PC-3 (cell line): ENCODE measurements around the gene ICAM2.

ENCODE experiments used
- EZH2 ChIP-seq: fragments of 300-600 bp; sonication (generic); IDR thresholded peaks from one replicate; pipeline ENCODE4 v1.6.1; 2017; ENCODE audit warnings: antibody characterized with exemption, mild to moderate bottlenecking, low read length; ENCODE audit not compliant: unreplicated experiment
- EZH2phosphoT487 ChIP-seq: fragments of 300-600 bp; sonication (generic); IDR thresholded peaks from 2 replicates; pipeline ENCODE4 v1.6.1; 2018; ENCODE audit warnings: mild to moderate bottlenecking, antibody characterized with exemption, low read length, borderline replicate concordance
- TF ChIP-seq, protein P1 (sequence below): fragments of 300-600 bp; sonication (generic); conservative IDR thresholded peaks from 2 replicates; pipeline ENCODE4 v1.5.1; 2017; ENCODE audit warnings: antibody characterized with exemption, low read depth, mild to moderate bottlenecking, low read length

DNA sequence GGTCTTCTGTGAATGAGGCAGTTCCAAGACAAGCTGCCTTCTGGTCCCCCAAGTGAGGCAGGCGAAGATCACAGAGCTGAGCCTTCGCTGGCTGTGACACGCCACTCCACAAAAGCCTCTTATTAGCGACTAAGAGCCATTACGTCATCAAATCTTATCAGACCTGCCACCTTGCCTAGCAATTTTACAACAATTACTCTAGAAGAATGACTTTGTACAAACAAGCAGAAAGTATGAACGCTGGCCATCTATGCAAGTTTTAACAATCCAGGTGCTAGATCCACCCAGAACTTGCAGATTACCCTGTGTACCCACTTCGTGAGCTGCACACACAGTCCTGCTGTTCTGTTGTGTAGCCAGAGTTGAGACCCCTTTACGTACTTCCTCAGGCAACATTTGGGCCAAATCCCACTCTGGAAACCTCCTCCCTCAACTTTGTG, 3.8 kb upstream of the ICAM2 start:
- TF ChIP-seq, protein P1, sequence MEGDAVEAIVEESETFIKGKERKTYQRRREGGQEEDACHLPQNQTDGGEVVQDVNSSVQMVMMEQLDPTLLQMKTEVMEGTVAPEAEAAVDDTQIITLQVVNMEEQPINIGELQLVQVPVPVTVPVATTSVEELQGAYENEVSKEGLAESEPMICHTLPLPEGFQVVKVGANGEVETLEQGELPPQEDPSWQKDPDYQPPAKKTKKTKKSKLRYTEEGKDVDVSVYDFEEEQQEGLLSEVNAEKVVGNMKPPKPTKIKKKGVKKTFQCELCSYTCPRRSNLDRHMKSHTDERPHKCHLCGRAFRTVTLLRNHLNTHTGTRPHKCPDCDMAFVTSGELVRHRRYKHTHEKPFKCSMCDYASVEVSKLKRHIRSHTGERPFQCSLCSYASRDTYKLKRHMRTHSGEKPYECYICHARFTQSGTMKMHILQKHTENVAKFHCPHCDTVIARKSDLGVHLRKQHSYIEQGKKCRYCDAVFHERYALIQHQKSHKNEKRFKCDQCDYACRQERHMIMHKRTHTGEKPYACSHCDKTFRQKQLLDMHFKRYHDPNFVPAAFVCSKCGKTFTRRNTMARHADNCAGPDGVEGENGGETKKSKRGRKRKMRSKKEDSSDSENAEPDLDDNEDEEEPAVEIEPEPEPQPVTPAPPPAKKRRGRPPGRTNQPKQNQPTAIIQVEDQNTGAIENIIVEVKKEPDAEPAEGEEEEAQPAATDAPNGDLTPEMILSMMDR, result no peak
- TF ChIP-seq EZH2 (no peak), EZH2phosphoT487 (no peak)
